GM19452 (cell line): Measurements from ENCODE around the gene ZNF785.

Source experiments
- ATAC-seq: cut with Tn5 transposase; IDR thresholded peaks from one replicate; pipeline ENCODE4 v1.9.1; 2021; ENCODE audit not compliant: unreplicated experiment

ZNF785 gene

GRCh38 chr16:30566531-30566930, 19.0 kb downstream of the ZNF785 start:
- ATAC-seq = no peak

- no peak for ATAC-seq
Observed at GRCh38 chr16:30565984-30566383, 19.5 kb downstream of the ZNF785 start.

GRCh38 chr16:30565526-30565925, 20.0 kb downstream of the ZNF785 start:
- ATAC-seq = no peak

- no peak for ATAC-seq
Observed at GRCh38 chr16:30562021-30562420, 23.5 kb downstream of the ZNF785 start.

- no peak for ATAC-seq
Observed at GRCh38 chr16:30561089-30561816, 24.2 kb downstream of the ZNF785 start.

- ATAC-seq = no peak
Observed at GRCh38 chr16:30559690-30560089, 25.8 kb downstream of the ZNF785 start.

- ATAC-seq = no peak
Observed at GRCh38 chr16:30558789-30559377, 26.6 kb downstream of the ZNF785 start.

GRCh38 chr16:30557957-30558788, 27.3 kb downstream of the ZNF785 start, which contains the start of gene ZNF764:
Gene ZNF764, minus strand, starts transcription at chr16:30558374. Its CDS starts 192 bp downstream, at chr16:30558182.
- peak; percentile 88 for ATAC-seq

GRCh38 chr16:30557707-30557956, 27.9 kb downstream of the ZNF785 start:
- ATAC-seq = peak; percentile 14

GRCh38 chr16:30556125-30556473, 29.4 kb downstream of the ZNF785 start:
- ATAC-seq = no peak

- no peak for ATAC-seq
Observed at GRCh38 chr16:30555315-30556124, 30.0 kb downstream of the ZNF785 start.

GRCh38 chr16:30554557-30555314, 30.8 kb downstream of the ZNF785 start:
- ATAC-seq = no peak

GRCh38 chr16:30553393-30553899, 32.1 kb downstream of the ZNF785 start:
- ATAC-seq = no peak

GRCh38 chr16:30552956-30553355, 32.5 kb downstream of the ZNF785 start:
- ATAC-seq = no peak

GRCh38 chr16:30551781-30552180, 33.7 kb downstream of the ZNF785 start:
- ATAC-seq = no peak

- ATAC-seq = no peak
Observed at GRCh38 chr16:30548416-30549253, 36.9 kb downstream of the ZNF785 start.

- ATAC-seq = no peak
Observed at GRCh38 chr16:30546115-30546514, 39.4 kb downstream of the ZNF785 start.

GRCh38 chr16:30543067-30543466, 42.4 kb downstream of the ZNF785 start:
- no peak for ATAC-seq

GRCh38 chr16:30541502-30542329, 43.8 kb downstream of the ZNF785 start:
- ATAC-seq = no peak
